ENCODE data around the gene WDFY3.

Gene WDFY3

GRCh38 chr4:84852081-84852480 lies 114.4 kb downstream of the WDFY3 start:
- in situ Hi-C loops (cut with MboI; ENCODE audit: low sequenced_read_pairs, unreplicated experiment) = no loop called here
- no peak for DNase-seq (ENCODE audit: low spot score)
- TF ChIP-seq, protein P1, sequence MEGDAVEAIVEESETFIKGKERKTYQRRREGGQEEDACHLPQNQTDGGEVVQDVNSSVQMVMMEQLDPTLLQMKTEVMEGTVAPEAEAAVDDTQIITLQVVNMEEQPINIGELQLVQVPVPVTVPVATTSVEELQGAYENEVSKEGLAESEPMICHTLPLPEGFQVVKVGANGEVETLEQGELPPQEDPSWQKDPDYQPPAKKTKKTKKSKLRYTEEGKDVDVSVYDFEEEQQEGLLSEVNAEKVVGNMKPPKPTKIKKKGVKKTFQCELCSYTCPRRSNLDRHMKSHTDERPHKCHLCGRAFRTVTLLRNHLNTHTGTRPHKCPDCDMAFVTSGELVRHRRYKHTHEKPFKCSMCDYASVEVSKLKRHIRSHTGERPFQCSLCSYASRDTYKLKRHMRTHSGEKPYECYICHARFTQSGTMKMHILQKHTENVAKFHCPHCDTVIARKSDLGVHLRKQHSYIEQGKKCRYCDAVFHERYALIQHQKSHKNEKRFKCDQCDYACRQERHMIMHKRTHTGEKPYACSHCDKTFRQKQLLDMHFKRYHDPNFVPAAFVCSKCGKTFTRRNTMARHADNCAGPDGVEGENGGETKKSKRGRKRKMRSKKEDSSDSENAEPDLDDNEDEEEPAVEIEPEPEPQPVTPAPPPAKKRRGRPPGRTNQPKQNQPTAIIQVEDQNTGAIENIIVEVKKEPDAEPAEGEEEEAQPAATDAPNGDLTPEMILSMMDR (IDR thresholded peaks at IDR 0.05; ENCODE audit: borderline replicate concordance, control extremely low read depth, extremely low read depth, insufficient read depth, missing control alignments) = no peak

GRCh38 chr4:84849051-84849640 lies 117.3 kb downstream of the WDFY3 start:
- DNase-seq (ENCODE audit: low spot score) = no peak
- in situ Hi-C loops (cut with MboI; ENCODE audit: low sequenced_read_pairs, unreplicated experiment) = no loop called here
- TF ChIP-seq, protein P1 (IDR thresholded peaks at IDR 0.05; ENCODE audit: borderline replicate concordance, control extremely low read depth, extremely low read depth, insufficient read depth, missing control alignments) = no peak

GRCh38 chr4:84848432-84848831 lies 118.1 kb downstream of the WDFY3 start:
- in situ Hi-C loops (cut with MboI; ENCODE audit: low sequenced_read_pairs, unreplicated experiment) = no loop called here

GRCh38 chr4:84847978-84848377 lies 118.5 kb downstream of the WDFY3 start:
- TF ChIP-seq, protein P1 (IDR thresholded peaks at IDR 0.05; ENCODE audit: borderline replicate concordance, control extremely low read depth, extremely low read depth, insufficient read depth, missing control alignments) = no peak
- in situ Hi-C loops (cut with MboI; ENCODE audit: low sequenced_read_pairs, unreplicated experiment) = no loop called here

More at GRCh38 chr4:84848432-84848831, 118.1 kb downstream of the WDFY3 start:
- TF ChIP-seq, protein P1 (IDR thresholded peaks at IDR 0.05; ENCODE audit: borderline replicate concordance, control extremely low read depth, extremely low read depth, insufficient read depth, missing control alignments) = no peak
- DNase-seq (ENCODE audit: low spot score) = no peak

DNA sequence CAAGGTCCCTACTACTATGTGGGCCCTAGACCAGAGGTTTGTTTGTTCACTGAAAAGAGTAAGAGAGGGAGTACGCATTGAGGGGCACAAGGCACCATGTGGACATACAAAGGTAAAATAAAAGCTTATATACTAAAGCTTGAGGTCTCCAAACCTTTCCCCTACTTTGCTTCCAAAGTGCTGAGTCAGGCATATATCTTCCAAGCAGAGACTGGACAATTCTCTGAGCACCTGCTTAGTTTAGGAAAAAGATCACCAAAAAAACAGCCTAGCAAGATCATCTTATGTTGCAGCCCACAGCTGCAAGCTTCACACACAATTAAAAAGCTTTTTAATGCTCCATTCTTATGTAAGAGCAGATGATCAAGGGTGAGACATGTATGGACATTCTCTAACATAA lies 119.5 kb downstream of the WDFY3 start:
- no peak for DNase-seq (ENCODE audit: low spot score)
- in situ Hi-C loops (cut with MboI; ENCODE audit: low sequenced_read_pairs, unreplicated experiment) = no loop called here

More at GRCh38 chr4:84847978-84848377, 118.5 kb downstream of the WDFY3 start:
- DNase-seq (ENCODE audit: low spot score) = no peak

DNA sequence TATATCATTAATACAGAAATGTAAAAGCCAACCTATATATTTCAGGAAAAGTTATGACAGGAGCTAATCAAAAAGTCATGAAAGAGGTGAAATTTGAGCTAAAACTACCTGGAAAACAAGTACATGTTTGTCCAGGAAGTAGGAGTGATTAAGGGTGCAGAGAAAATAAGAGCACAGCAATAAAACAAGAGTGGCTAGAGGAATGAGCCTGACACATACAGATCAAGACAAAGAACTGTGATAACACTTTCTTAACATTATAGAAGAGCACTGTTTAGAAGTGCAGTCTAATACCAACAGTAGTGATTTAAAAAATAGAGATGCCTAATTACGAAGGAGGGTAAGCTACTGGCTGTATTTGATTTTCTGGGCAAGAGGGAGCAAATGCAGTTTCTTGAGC lies 125.1 kb downstream of the WDFY3 start:
- DNase-seq (ENCODE audit: low spot score) = no peak
- in situ Hi-C loops (cut with MboI; ENCODE audit: low sequenced_read_pairs, unreplicated experiment) = no loop called here
- TF ChIP-seq, protein P1 (IDR thresholded peaks at IDR 0.05; ENCODE audit: borderline replicate concordance, control extremely low read depth, extremely low read depth, insufficient read depth, missing control alignments) = no peak

More for the DNA sequence above, 119.5 kb downstream of the WDFY3 start:
- TF ChIP-seq, protein P1 (IDR thresholded peaks at IDR 0.05; ENCODE audit: borderline replicate concordance, control extremely low read depth, extremely low read depth, insufficient read depth, missing control alignments) = no peak

Data from GM13976 (cell line).